Testis (tissue), 3 donors: ENCODE results near the gene SH3RF3. TPM values are rescaled to one million over a fixed set of nuclear protein-coding genes. Genes with fewer than 3 reads are reported as not detected.

Experiments
- DNase-seq: peaks from one replicate; pipeline ENCODE4 v3.0.0-alpha.2; 2019
- H3K27ac ChIP-seq, 2 donors: fragments of 200-600 bp; sonication (generic); one replicate each; pipeline ENCODE4 v1.5.1; 2019
- H3K27me3 ChIP-seq: fragments of 200-600 bp; sonication (generic); one replicate; pipeline ENCODE4 v1.5.1; 2019
- H3K36me3 ChIP-seq: fragments of 200-600 bp; sonication (generic); one replicate; pipeline ENCODE4 v1.5.1; 2017; ENCODE audit warnings: low read depth; ENCODE audit errors: missing control alignments
- H3K4me1 ChIP-seq: fragments of 200-600 bp; sonication (generic); one replicate; pipeline ENCODE4 v1.5.1; 2019
- H3K4me3 ChIP-seq, 2 donors: fragments of 200-600 bp; sonication (generic); one replicate each; pipeline ENCODE4 v1.5.1; 2017 to 2019
- H3K9me3 ChIP-seq: fragments of 200-600 bp; sonication (generic); one replicate; pipeline ENCODE4 v1.5.1; 2017
- POLR2A ChIP-seq: fragments of 450-650 bp; IDR thresholded peaks from one replicate; pipeline ENCODE4 v1.6.1; 2017; ENCODE audit warnings: antibody characterized with exemption, mild to moderate bottlenecking, moderate library complexity
- WGBS, 2 donors: methylation state at CpG; one replicate each; pipeline ENCODE4 v1.1.5; 2018; 5-methylcytosine and 5-hydroxymethylcytosine counted together
- intact Hi-C: fragments of 100-400 bp; cut with DNase I; formaldehyde crosslinking; loops from one replicate; pipeline ENCODE4 v1.15.1; 2023; ENCODE audit warnings: low total_unique reads
- polyA plus RNA-seq: library from polyadenylated mRNA; stranded (reverse); fragments of 350-450 nt; fragmentation: Illumina TruSeq; extraction: RNeasy Lipid Tissue Mini Kit (QIAGEN cat#74804); gene quantifications from one replicate; pipeline ENCODE4 v1.2.3, GENCODE V29; 2014; ENCODE audit warnings: low read depth, low replicate concordance; ENCODE audit not compliant: insufficient read depth
- total RNA-seq, 2 donors: library from RNA; depleted of rRNA; stranded (reverse); fragments of >200 nt; gene quantifications; one replicate each; pipeline ENCODE4 v1.2.3, GENCODE V29; 2016
- TF ChIP-seq, protein P1 (sequence below), 3 experiments: fragments of 450-650 bp in 2 of 3; fragments of 200-600 bp in 1 of 3; sonication (generic) in 1 of 3; IDR thresholded peaks; one replicate each; pipeline ENCODE4 v1.5.1; 2016 to 2019; ENCODE audit warnings: antibody characterized with exemption in 3 of 3, mild to moderate bottlenecking in 2 of 3, moderate library complexity in 1 of 3

Gene SH3RF3
- total and polyA plus RNA-seq, 3 donors from 2014 or later, result 9.3 to 20.1 (median 16.5) TPM

DNA sequence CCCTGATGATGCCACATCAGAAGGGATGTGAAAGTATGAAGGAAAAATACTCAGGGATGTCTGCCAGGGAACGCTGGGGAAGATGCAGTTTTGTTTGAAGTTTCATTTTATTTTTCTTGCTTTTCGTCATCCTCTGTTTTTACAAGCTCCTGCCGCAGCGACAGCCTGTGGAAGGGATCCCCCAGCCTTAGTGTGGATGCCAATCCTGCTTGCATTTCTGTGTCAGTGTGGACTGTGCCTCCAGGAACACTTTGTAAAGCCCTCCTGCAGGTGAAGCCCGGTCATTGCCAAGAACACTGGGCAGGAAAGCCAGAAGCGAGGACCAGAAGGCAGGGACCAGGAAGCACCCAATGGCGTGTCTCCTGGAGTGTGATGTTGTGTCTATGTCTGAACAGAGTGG is 250.5 kb downstream of the SH3RF3 start:
- Histone ChIP-seq H3K9me3 (no peaks in the 10 kb centered on the region), H3K4me1 (peaks cover 13% of the 10 kb centered on the region), H3K36me3 (no peaks in the 10 kb centered on the region), H3K4me3 (no peak overlapping the region), H3K27ac (no peak overlapping the region), H3K27me3 (no peaks in the 10 kb centered on the region)
- intact Hi-C loops, result no loop called here
- WGBS, 2 donors, result 73 to 83% methylated on average over 6 to 7 of the region's 7 CpGs
- no peak for DNase-seq
- no peak for TF ChIP-seq POLR2A
- TF ChIP-seq, protein P1, sequence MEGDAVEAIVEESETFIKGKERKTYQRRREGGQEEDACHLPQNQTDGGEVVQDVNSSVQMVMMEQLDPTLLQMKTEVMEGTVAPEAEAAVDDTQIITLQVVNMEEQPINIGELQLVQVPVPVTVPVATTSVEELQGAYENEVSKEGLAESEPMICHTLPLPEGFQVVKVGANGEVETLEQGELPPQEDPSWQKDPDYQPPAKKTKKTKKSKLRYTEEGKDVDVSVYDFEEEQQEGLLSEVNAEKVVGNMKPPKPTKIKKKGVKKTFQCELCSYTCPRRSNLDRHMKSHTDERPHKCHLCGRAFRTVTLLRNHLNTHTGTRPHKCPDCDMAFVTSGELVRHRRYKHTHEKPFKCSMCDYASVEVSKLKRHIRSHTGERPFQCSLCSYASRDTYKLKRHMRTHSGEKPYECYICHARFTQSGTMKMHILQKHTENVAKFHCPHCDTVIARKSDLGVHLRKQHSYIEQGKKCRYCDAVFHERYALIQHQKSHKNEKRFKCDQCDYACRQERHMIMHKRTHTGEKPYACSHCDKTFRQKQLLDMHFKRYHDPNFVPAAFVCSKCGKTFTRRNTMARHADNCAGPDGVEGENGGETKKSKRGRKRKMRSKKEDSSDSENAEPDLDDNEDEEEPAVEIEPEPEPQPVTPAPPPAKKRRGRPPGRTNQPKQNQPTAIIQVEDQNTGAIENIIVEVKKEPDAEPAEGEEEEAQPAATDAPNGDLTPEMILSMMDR (IDR thresholded peaks at IDR 0.05), result no peak

DNA sequence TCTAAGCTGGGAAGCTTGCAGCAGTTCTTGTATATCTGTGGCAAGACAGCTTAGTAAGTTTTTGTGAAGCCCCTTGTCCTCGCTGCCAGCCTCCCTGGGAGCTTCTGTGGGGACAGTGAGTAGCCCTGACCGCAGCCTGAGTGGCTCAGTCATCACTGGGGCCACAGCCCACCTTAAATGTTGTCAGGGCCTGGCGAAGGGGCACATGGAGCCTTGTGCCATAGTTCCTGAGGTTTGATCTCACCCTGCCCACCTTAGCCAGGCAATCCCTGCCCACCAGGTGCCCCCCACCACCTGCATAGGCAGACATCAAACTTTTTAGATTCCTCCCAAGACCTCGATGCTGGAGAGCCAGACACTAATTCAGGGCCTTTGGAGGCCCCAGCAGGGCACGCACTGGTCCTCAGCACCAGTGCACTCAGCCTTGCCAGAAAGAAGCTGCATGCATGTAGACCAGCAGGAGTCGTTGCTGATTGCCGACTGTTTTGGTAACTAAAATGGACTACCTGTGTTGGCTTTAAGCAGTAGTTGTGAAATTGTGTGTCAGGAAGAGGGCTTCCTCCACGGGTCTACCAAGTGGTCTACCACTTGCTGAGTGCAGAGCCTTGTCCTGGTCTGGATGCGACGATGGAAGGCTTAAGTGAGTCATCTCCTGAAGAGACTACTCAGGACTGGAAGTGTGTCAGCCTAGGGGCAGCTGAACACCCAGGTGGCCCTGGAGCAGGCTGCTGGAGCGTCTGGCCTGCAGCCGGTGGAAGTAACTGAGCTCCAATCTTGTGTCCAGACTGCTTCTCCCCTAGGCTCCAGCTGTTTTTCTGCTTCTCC is 251.7 kb downstream of the SH3RF3 start:
- no peak for DNase-seq
- no peaks in the 10 kb centered on the region for H3K36me3 ChIP-seq
- H3K27ac ChIP-seq, result no peak overlapping the region
- no peaks in the 10 kb centered on the region for H3K9me3 ChIP-seq
- 85 to 89% methylated on average over 10 to 12 of the region's 12 CpGs for WGBS, 2 donors
- TF ChIP-seq, protein P1 (IDR thresholded peaks at IDR 0.05), result no peak
- TF ChIP-seq POLR2A, result no peak
- H3K4me3 ChIP-seq, result no peak overlapping the region
- H3K27me3 ChIP-seq, result no peaks in the 10 kb centered on the region
- intact Hi-C loops, result no loop called here
- peaks cover 15% of the 10 kb centered on the region for H3K4me1 ChIP-seq

DNA sequence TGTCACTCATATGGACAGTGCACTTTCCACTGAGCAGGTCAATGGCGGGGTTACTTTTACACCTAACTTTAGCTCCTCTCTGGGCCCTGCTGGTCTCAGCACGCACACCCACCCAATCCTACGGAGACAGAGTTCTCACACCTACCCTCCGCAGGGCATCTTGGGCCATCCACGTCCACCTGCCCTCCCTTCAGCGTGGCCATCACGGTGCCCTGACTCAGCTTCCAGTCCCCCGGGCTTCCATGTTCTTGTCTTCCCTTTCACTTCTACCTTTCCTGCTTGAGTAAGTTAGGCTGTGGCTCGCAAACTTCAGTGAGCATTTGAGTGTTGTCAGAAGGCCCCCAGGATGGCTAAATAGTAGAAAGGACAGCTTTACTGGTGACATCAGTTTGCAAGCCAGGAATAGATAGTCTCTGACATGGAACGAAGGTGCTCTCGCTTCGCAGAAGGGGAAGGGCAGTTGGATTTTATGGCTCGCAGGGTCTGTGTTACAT is 252.4 kb downstream of the SH3RF3 start:
- TF ChIP-seq POLR2A, result no peak
- TF ChIP-seq, protein P1 (IDR thresholded peaks at IDR 0.05), result no peak
- intact Hi-C loops, result no loop called here
- Histone ChIP-seq H3K27ac (no peak overlapping the region), H3K4me1 (peaks cover 21% of the 10 kb centered on the region), H3K4me3 (no peak overlapping the region), H3K36me3 (no peaks in the 10 kb centered on the region), H3K27me3 (no peaks in the 10 kb centered on the region), H3K9me3 (no peaks in the 10 kb centered on the region)
- DNase-seq, result no peak
- WGBS, 2 donors, result 91 to 97% methylated on average over 13 of the region's 13 CpGs

DNA sequence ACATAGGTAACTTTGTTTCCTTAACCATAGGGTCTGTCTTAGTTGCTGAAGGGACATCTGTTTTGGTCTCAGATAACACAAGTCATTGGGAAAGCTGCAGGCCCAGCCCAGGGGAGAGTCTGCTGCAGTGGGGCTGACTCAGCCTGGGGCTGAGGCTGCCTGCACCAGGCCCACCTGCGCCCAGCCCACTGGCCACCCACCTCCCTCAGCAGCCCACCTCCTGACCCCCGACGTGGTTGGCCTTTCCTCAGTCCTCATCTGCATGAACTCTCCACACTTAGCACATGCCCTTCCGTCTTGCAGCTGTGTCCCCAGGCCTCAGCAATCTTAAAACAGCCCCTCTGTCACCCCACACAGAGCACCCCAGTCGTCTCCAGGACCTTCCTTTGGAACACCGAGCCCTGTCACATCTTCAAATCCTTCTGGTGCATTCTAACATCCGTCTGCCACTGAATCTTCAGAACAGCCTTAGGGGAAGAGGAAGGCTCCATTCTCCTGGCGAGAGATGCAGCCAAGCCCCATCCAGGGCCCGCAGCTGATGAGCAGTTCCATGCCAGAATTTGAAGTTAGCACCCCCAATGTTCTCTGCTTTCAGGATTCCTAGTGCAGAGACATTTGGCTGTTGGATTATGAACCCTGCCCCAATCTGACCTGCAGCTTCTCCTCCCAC is 253.4 kb downstream of the SH3RF3 start:
- intact Hi-C loops, result no loop called here
- H3K36me3 ChIP-seq, result no peaks in the 10 kb centered on the region
- no peaks in the 10 kb centered on the region for H3K9me3 ChIP-seq
- no peak overlapping the region for H3K4me3 ChIP-seq
- no peak for TF ChIP-seq POLR2A
- TF ChIP-seq, protein P1 (IDR thresholded peaks at IDR 0.05), result no peak
- DNase-seq, result no peak
- no peak overlapping the region for H3K27ac ChIP-seq
- WGBS, 2 donors, result 77 to 82% methylated on average over 9 of the region's 9 CpGs
- H3K4me1 ChIP-seq, result peaks cover 22% of the 10 kb centered on the region
- no peaks in the 10 kb centered on the region for H3K27me3 ChIP-seq
